GM18909 (cell line): ENCODE data around the gene FANCI.
"Not testable (repeated sequence)": the region's sequence is repeated elsewhere in the genome, so short reads cannot be mapped to it uniquely, and the experiment has no call there.

Experiments
- ATAC-seq: cut with Tn5 transposase; IDR thresholded peaks from one replicate; pipeline ENCODE4 v1.9.1; 2021; ENCODE audit warnings: mild to moderate bottlenecking; ENCODE audit not compliant: unreplicated experiment, poor library complexity

FANCI gene

GRCh38 chr15:89218531-89218930 lies 25.2 kb upstream of the FANCI start:
- ATAC-seq, result no peak

GRCh38 chr15:89221543-89221942 lies 22.2 kb upstream of the FANCI start, which contains the start of gene RLBP1:
RLBP1 (minus strand) TSS chr15:89221579; CDS start chr15:89218975, 2,604 bp downstream.
- no peak for ATAC-seq

GRCh38 chr15:89225588-89225987 lies 18.2 kb upstream of the FANCI start:
- no peak for ATAC-seq

GRCh38 chr15:89226359-89227221 lies 17.2 kb upstream of the FANCI start:
- ATAC-seq, result no peak

GRCh38 chr15:89227425-89227824 lies 16.4 kb upstream of the FANCI start:
- no peak for ATAC-seq

GRCh38 chr15:89230277-89230676 lies 13.5 kb upstream of the FANCI start:
- ATAC-seq, result no peak

- ATAC-seq, result no peak
These were observed 11.9 kb upstream of the FANCI start for GRCh38 chr15:89231832-89232231.

- not testable (repeated sequence) for ATAC-seq
These were observed 3.6 kb upstream of the FANCI start for GRCh38 chr15:89239883-89240810.

- ATAC-seq, result no peak
These were observed 611 bp upstream of the FANCI start for GRCh38 chr15:89243046-89243690.

- peak; percentile 7 for ATAC-seq
These were observed 760 bp downstream of the FANCI start for GRCh38 chr15:89244574-89244903.

GRCh38 chr15:89247446-89247845 lies 3.7 kb downstream of the FANCI start:
- ATAC-seq, result no peak

GRCh38 chr15:89248584-89248983 lies 4.8 kb downstream of the FANCI start:
- no peak for ATAC-seq

- not testable (repeated sequence) for ATAC-seq
These were observed 6.4 kb downstream of the FANCI start for GRCh38 chr15:89250142-89250541.

- not testable (repeated sequence) for ATAC-seq
These were observed 33.5 kb downstream of the FANCI start for GRCh38 chr15:89277281-89277680.

GRCh38 chr15:89278307-89278706 lies 34.5 kb downstream of the FANCI start:
- ATAC-seq, result no peak

- ATAC-seq, result no peak
These were observed 38.9 kb downstream of the FANCI start for GRCh38 chr15:89282631-89283030.

GRCh38 chr15:89283201-89283600 lies 39.4 kb downstream of the FANCI start:
- ATAC-seq, result no peak

- no peak for ATAC-seq
These were observed 48.2 kb downstream of the FANCI start for GRCh38 chr15:89291934-89292438.

GRCh38 chr15:89293012-89293411 lies 49.2 kb downstream of the FANCI start:
- ATAC-seq, result no peak

- no peak for ATAC-seq
These were observed 56.1 kb downstream of the FANCI start for GRCh38 chr15:89299896-89300295.
